ENCODE results near the gene ATMIN. TPM values are rescaled to one million over a fixed set of nuclear protein-coding genes. Genes with fewer than 3 reads are reported as not detected.

Gene ATMIN
- total RNA-seq, 1 donor from 2014 or later, result 19.8 TPM

Small RNA genes lying within 50 kb of the gene (small RNA-seq; reads per million reads assigned to genes)
- gene AC092718.3, result not detected

Other genes starting within 250 kb of the ATMIN start
- gene CDYL2, start 231.2 kb upstream of the ATMIN start, total RNA-seq, result 1.6 TPM
- 24.5 TPM for gene CMC2, start 29.0 kb upstream of the ATMIN start, total RNA-seq
- 13.0 TPM for gene CENPN, start 28.6 kb upstream of the ATMIN start, total RNA-seq
- not detected for gene C16orf46, start 41.4 kb downstream of the ATMIN start, total RNA-seq
- 19.8 TPM for gene GCSH, start 60.6 kb downstream of the ATMIN start, total RNA-seq
- gene BCO1, start 202.8 kb downstream of the ATMIN start, total RNA-seq, result not detected